ENCODE results near the gene ZNF610. TPM values are rescaled to one million over a fixed set of nuclear protein-coding genes. Genes with fewer than 3 reads are reported as not detected.
A peak's percentile ranks its signal among the peaks of the same experiment; 100 is the strongest.

ZNF610 gene
- total and polyA plus RNA-seq, 2 of the 13 experiments (the other 11 are each of a cell fraction or from before 2014, with no cell fraction given): 0.32 to 0.69 TPM

- TF ChIP-seq ZNF770 (CRISPR knock-in tag; IDR thresholded peaks at IDR 0.05) (no peak), EZH2 (conservative IDR thresholded peaks at IDR 0.05; ENCODE audit: low read depth, low read length) (no peak), JARID2 (CRISPR knock-in tag; IDR thresholded peaks at IDR 0.05; ENCODE audit: insufficient replicate concordance) (no peak), ZNF605 (CRISPR knock-in tag; IDR thresholded peaks at IDR 0.05) (no peak), ZNF879 (CRISPR knock-in tag; IDR thresholded peaks at IDR 0.05) (no peak), CBX1 (IDR thresholded peaks at IDR 0.05; ENCODE audit: low read depth) (no peak), ZBED4 (CRISPR knock-in tag; IDR thresholded peaks at IDR 0.05; ENCODE audit: borderline replicate concordance) (no peak), ONECUT2 (CRISPR knock-in tag; IDR thresholded peaks at IDR 0.05) (no peak), ELF1 (CRISPR knock-in tag; IDR thresholded peaks at IDR 0.05) (peak; percentile 94), TBL1XR1 (IDR thresholded peaks at IDR 0.05; ENCODE audit: borderline replicate concordance, low read length, partially characterized antibody) (no peak), CTCF (CRISPR knock-in tag; IDR thresholded peaks at IDR 0.05) (peak; percentile 24; the same call in 1 of the 2 replicates), ZNF20 (CRISPR knock-in tag; IDR thresholded peaks at IDR 0.05) (no peak), ZNF180 (CRISPR knock-in tag; IDR thresholded peaks at IDR 0.05; ENCODE audit: borderline replicate concordance, low read depth) (no peak), SP4 (CRISPR knock-in tag; IDR thresholded peaks at IDR 0.05) (no peak), E2F5 (CRISPR knock-in tag; conservative IDR thresholded peaks at IDR 0.05) (no peak), ZNF749 (CRISPR knock-in tag; IDR thresholded peaks at IDR 0.05; ENCODE audit: borderline replicate concordance) (0 out of 2 replicates have a peak, but pooled peaks have one; percentile 48), ZNF446 (CRISPR knock-in tag; IDR thresholded peaks at IDR 0.05) (no peak; the same call in 1 of the 2 replicates), SP1 (IDR thresholded peaks at IDR 0.05) (no peak), SP1 (CRISPR knock-in tag; IDR thresholded peaks at IDR 0.05) (no peak), IKZF1 (IDR thresholded peaks at IDR 0.05) (no peak), THYN1 (CRISPR knock-in tag; IDR thresholded peaks at IDR 0.05; ENCODE audit: borderline replicate concordance, low read depth) (no peak), ZNF740 (CRISPR knock-in tag; IDR thresholded peaks at IDR 0.05) (no peak)
Measured at GRCh38 chr19:52296773-52297600, 39.1 kb upstream of the ZNF610 start, which contains the start of gene ZNF480 (continued).

Measured in HepG2 (cell line).